Keratinocyte (primary cell): Measurements from ENCODE around the gene CLK1.

Experiments
- CTCF ChIP-seq, 3 experiments: IDR thresholded peaks in 1 of 3; conservative IDR thresholded peaks in 1 of 3; optimal IDR thresholded peaks in 1 of 3; 2 replicates in 2 of 3; 3 replicates in 1 of 3; pipeline versions ENCODE3 to v1.5.1; 2011; ENCODE audit warnings: low read length in 3 of 3, mild to moderate bottlenecking in 3 of 3, moderate library complexity in 2 of 3, control low read depth in 1 of 3, inconsistent platforms in 1 of 3; ENCODE audit not compliant: insufficient read depth in 2 of 3; ENCODE audit errors: extremely low read depth in 1 of 3
- EZH2 ChIP-seq: IDR thresholded peaks from one replicate; pipeline ENCODE4 v1.6.1; 2012; ENCODE audit warnings: inconsistent platforms, mild to moderate bottlenecking, low read length, moderate library complexity

DNA sequence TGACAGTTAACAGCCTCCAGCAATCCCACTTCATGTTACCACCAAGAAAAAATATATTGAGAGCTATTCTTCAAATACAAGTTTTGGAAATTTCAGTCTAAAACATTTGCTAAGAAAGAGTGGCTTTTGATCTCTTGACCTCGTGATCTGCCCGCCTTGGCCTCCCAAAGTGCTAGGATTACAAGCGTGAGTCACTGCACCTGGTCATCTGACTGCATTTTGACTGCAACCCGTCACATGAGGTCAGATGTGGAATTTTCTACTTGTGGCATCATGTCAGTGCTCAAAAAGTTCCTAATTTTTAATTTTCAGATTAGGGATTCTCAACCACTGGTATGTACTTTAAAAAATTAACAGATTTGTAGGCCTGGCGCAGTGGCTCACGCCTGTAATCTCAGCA is 9.1 kb upstream of the CLK1 start:
- no peak for TF ChIP-seq CTCF (optimal IDR thresholded peaks at IDR 0.05 in 1 of 3, IDR thresholded peaks at IDR 0.05 in 1 of 3, conservative IDR thresholded peaks at IDR 0.05 in 1 of 3; ENCODE audit: extremely low read depth in 1 of 3, insufficient read depth in 2 of 3, low read length in 3 of 3)
- TF ChIP-seq EZH2 = no peak
